Measurements from ENCODE around the gene PPIB. TPM values are rescaled to one million over a fixed set of nuclear protein-coding genes. Genes with fewer than 3 reads are reported as not detected.

PPIB gene
- total RNA-seq, 1 donor: 959 TPM

DNA sequence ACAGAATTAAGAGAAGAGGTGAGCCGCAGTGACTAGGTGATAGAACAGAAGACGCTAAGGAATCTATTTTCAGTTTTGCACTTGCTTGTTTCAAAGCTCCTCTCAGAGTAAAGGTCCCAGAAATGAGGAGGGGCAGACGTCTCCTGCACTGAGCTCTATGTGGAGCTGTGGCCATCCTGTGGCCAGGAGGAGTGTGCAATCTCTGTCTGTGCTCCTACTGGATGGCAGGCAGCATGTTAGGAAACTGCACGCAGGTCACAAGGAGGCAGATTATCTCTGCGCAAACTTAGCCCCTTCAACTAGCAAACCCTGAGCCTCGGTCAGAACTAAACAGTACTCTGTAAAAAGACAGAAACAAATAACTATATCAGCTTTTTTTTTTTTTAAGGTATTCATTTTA, 31.1 kb upstream of the PPIB start:
- no peak for DNase-seq (ENCODE audit: low read depth)

DNA sequence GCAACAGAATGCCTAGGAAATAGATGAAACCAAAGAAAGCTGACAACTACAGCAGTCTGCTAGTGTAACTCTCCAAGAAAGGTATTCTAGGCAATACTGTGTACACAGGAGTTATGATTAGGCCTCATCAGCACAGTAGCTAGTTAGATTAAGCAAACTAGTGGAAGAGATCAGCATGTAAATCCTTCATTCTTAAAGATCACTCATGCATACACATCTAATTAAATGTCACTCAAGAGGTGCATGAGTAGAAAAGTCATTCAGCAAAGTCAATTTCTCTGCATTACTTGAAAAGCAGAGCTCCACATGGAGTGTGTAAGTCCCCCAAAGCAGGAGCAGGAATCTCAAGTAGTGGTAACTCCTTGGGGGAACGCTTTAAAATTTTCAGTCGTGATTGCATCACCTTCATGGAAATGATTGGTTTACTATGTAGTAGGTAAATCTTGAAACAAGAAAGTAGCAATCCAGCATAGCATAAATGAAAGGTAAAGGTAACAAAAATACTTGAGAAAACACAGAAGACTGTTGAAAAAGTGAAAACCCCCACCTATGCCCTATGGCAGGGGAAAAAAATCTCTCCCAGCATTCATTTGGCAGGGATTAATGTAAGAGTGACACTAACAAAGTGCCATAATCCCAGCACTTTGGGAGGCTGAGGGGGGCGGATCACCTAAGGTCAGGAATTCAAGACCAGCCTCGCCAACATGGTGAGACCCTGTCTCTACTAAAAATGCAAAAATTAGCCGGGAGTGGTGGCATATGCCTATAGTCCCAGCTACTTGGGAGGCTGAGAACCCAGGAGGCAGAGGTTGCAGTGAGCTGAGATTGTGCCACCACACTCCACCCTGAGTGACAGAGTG, 29.4 kb upstream of the PPIB start:
- DNase-seq (ENCODE audit: low read depth): no peak
- TF ChIP-seq CTCF (IDR thresholded peaks at IDR 0.05; ENCODE audit: insufficient read depth, low read depth, low read length): no peak
- H3K4me3 ChIP-seq (ENCODE audit: low read depth, low read length): no peak overlapping the region

More for the DNA sequence above, 31.1 kb upstream of the PPIB start:
- no peak for TF ChIP-seq CTCF (IDR thresholded peaks at IDR 0.05; ENCODE audit: insufficient read depth, low read depth, low read length)
- no peak overlapping the region for H3K4me3 ChIP-seq (ENCODE audit: low read depth, low read length)

GRCh38 chr15:64187396-64188191, 24.8 kb upstream of the PPIB start:
- TF ChIP-seq CTCF (IDR thresholded peaks at IDR 0.05; ENCODE audit: insufficient read depth, low read depth, low read length): no peak
- H3K4me3 ChIP-seq (ENCODE audit: low read depth, low read length): no peak overlapping the region
- no peak for DNase-seq (ENCODE audit: low read depth)

DNA sequence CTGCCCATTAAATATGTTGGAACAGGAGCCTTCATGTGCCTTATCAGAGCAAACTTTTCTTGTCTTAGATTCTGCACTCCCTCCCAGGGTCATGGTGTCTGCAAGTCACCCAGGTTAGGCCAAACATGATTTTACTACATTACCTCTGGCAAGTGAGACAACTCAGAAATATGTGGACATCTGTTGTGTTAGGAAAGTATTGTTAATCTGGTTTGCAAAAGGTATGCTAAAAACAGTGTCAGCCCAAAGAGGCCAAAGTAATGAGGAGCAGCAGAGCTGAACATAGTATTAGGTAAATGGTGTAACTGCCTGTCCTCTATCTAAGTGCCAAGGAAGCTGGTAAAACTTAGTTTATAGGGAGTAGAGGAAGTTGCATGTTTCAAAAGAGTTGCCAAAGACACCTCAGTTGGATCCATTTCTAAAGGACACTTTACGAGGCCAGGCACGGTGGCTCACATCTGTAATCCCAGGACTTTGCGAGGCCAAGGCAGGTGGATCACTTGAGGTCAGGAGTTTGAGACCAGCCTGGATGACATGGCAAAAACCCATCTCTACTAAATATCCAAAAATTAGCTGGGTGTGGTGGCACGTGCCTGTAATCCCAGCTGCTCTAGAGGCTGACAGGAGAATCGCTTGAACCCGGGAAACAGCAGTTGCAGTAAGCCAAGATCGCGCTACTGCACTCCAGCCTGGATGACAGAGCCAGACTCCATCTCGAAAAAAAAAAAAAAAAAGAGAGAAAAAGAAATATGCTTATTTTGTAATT, 22.5 kb upstream of the PPIB start:
- H3K4me3 ChIP-seq (ENCODE audit: low read depth, low read length): no peak overlapping the region
- DNase-seq (ENCODE audit: low read depth): no peak
- no peak for TF ChIP-seq CTCF (IDR thresholded peaks at IDR 0.05; ENCODE audit: insufficient read depth, low read depth, low read length)

DNA sequence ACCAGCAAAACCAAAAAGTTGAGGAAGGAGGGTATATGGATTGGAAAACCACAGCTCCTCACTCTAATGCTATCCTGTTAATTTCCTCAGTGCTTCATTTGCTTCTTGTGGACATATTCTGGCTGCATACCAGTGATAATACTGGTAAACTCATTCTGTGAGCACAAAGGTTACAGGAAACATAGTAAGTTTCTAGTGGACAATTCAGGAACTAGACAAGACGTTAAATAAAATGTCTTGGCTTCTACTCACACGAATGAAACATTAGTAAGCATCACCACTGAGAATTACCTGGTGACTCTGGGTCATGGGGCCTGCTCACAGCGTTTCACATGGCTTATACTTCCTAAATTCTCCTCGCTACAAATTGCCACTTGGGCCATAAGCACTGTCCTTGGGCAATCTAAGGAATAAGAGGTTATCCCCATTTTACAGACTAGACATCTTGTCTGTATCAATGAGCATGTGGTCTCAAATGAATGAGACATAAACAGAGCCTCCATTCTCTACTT, 20.1 kb upstream of the PPIB start:
- no peak for DNase-seq (ENCODE audit: low read depth)
- TF ChIP-seq CTCF (IDR thresholded peaks at IDR 0.05; ENCODE audit: insufficient read depth, low read depth, low read length): no peak
- no peak overlapping the region for H3K4me3 ChIP-seq (ENCODE audit: low read depth, low read length)

GRCh38 chr15:64180235-64180824, 17.5 kb upstream of the PPIB start:
- no peak for TF ChIP-seq CTCF (IDR thresholded peaks at IDR 0.05; ENCODE audit: insufficient read depth, low read depth, low read length)
- DNase-seq (ENCODE audit: low read depth): no peak
- H3K4me3 ChIP-seq (ENCODE audit: low read depth, low read length): no peak overlapping the region

Data from fibroblast of villous mesenchyme (primary cell).